Stimulated activated naive CD8-positive, alpha-beta T cell treated with anti-CD3 and anti-CD28 coated beads, Interleukin-15, Interleukin-2, amounts not matched to agents 100 U/mL and 50 U/mL, for 24 hours (primary cell): ENCODE data around the gene MORF4L2.
A peak's percentile ranks its signal among the peaks of the same experiment; 100 is the strongest.

ENCODE experiments used
- ATAC-seq: fragments of 150-1000 bp; cut with Tn5 transposase; one replicate; pipeline ENCODE4 v1.10.0; 2021
- DNase-seq: peaks from one replicate; pipeline ENCODE4 v3.0.0; 2021

The MORF4L2 gene

GRCh38 chrX:103686199-103687072 lies at the start of gene MORF4L2:
TSS of gene MORF4L2 (minus strand) at chrX:103686699. CDS start at chrX:103677027, 9,672 bp downstream.
- DNase-seq = peak; percentile 80
- peak; percentile 94 for ATAC-seq

GRCh38 chrX:103734125-103734760 lies 47.7 kb upstream of the MORF4L2 start:
- DNase-seq (peak; percentile 8), ATAC-seq (peak; percentile 90)

- DNase-seq (no peak), ATAC-seq (no peak)
Measured at GRCh38 chrX:103733017-103733416, 46.5 kb upstream of the MORF4L2 start.

- ATAC-seq = no peak
- no peak for DNase-seq
Measured at GRCh38 chrX:103730796-103731493, 44.4 kb upstream of the MORF4L2 start.

GRCh38 chrX:103730147-103730795 lies 43.8 kb upstream of the MORF4L2 start:
- DNase-seq = no peak
- ATAC-seq = no peak

GRCh38 chrX:103729015-103729414 lies 42.5 kb upstream of the MORF4L2 start:
- ATAC-seq (no peak), DNase-seq (no peak)

- ATAC-seq (no peak), DNase-seq (no peak)
Measured at GRCh38 chrX:103727115-103727514, 40.6 kb upstream of the MORF4L2 start.

- ATAC-seq = no peak
- no peak for DNase-seq
Measured at GRCh38 chrX:103726477-103726876, 40.0 kb upstream of the MORF4L2 start.

- DNase-seq = no peak
- no peak for ATAC-seq
Measured at GRCh38 chrX:103722505-103722904, 36.0 kb upstream of the MORF4L2 start.

- no peak for ATAC-seq
- DNase-seq = no peak
Measured at GRCh38 chrX:103718120-103718519, 31.6 kb upstream of the MORF4L2 start.

- ATAC-seq (no peak), DNase-seq (no peak)
Measured at GRCh38 chrX:103716962-103717361, 30.5 kb upstream of the MORF4L2 start.

GRCh38 chrX:103710609-103711008 lies 24.1 kb upstream of the MORF4L2 start, which contains the start of gene TMEM31:
TSS of gene TMEM31 (plus strand) at chrX:103710909. CDS start at chrX:103712259, 1,350 bp downstream.
- ATAC-seq = no peak
- no peak for DNase-seq

- no peak for ATAC-seq
- no peak for DNase-seq
Measured at GRCh38 chrX:103704863-103705262, 18.4 kb upstream of the MORF4L2 start.

- ATAC-seq (no peak), DNase-seq (no peak)
Measured at GRCh38 chrX:103699243-103699642, 12.7 kb upstream of the MORF4L2 start.

- ATAC-seq = no peak
- DNase-seq = no peak
Measured at GRCh38 chrX:103697687-103698086, 11.2 kb upstream of the MORF4L2 start.

- DNase-seq (no peak), ATAC-seq (no peak)
Measured at GRCh38 chrX:103691059-103691458, 4.6 kb upstream of the MORF4L2 start.

GRCh38 chrX:103688946-103689345 lies 2.4 kb upstream of the MORF4L2 start:
- ATAC-seq = no peak
- no peak for DNase-seq

GRCh38 chrX:103687696-103688201 lies 1.2 kb upstream of the MORF4L2 start:
- DNase-seq = peak; percentile 65
- peak; percentile 4 for ATAC-seq

- DNase-seq (peak; percentile 86), ATAC-seq (peak; percentile 63)
Measured at GRCh38 chrX:103687073-103687695, 685 bp upstream of the MORF4L2 start.

GRCh38 chrX:103685396-103685795 lies 1.1 kb downstream of the MORF4L2 start:
- no peak for DNase-seq
- ATAC-seq = no peak

GRCh38 chrX:103681443-103681842 lies 5.1 kb downstream of the MORF4L2 start:
- no peak for ATAC-seq
- DNase-seq = no peak
